Stimulated activated CD8-positive, alpha-beta memory T cell treated with anti-CD3 and anti-CD28 coated beads, Interleukin-12 subunit alpha, Interleukin-12 subunit beta, amount 100 ng/mL, for 1 hour (primary cell): ENCODE results near the gene OCSTAMP.
A peak's percentile ranks its signal among the peaks of the same experiment; 100 is the strongest.

ENCODE experiments used
- DNase-seq: peaks from one replicate; pipeline ENCODE4 v3.0.0-alpha.2; 2020; ENCODE audit warnings: low read depth

OCSTAMP gene

DNA sequence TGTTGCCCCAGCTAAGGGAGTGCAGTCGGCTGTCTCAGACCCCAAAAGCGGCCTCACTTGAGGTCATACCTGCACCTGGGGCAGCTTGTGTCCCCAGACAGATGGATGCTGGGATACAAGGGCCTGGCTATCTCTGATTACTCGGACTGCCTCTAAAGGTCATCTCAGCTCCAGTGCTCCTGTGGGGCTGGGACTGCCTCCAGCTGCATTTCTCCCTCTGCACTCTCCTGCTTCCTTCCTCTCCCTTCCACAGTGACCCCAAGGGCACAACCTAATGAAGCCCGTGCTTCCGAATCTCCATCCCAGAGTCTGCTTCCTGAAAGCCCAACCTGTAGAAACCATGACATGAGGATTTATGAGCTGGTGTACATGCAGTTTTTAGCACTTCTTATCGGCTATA, 22.8 kb upstream of the OCSTAMP start:
- DNase-seq = no peak

DNA sequence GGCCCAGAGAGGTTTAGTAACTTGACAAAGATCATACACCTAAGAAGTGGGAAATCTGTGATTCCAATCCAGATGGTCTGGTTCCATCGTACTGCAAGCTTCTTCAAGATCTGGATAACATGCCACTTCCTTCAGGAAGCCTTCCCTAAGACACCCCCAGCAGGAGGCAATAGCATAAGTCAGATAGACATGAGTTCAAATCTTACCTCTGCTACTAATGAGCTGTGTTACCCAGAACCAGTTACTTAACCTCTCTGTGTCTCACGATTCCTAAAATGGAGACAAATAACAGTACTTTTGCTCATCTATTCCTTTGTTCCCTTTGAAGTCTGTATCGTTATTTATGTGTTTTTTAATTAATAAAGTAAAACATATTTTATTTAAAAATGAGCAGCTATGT, 22.3 kb upstream of the OCSTAMP start:
- no peak for DNase-seq

DNA sequence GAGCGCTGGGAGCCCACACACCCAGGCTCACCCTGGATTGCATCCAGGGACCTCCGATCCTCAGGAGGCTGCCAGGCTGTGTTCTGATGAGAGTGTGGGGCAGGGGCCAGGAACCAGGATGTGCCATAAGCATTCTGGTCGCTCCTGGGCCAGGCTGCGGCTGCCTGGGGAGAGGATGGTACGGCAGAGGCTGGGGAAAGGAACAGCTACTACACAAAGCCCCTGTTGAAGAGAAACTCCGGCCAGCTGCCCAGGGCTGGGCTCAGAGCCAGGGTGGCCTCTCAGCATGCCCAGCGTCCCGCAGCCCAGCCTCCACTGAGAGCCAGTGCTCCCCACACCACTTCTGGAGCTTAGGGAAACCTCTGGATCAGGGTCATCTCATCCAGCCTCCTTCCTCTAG, 21.7 kb upstream of the OCSTAMP start:
- DNase-seq = no peak

DNA sequence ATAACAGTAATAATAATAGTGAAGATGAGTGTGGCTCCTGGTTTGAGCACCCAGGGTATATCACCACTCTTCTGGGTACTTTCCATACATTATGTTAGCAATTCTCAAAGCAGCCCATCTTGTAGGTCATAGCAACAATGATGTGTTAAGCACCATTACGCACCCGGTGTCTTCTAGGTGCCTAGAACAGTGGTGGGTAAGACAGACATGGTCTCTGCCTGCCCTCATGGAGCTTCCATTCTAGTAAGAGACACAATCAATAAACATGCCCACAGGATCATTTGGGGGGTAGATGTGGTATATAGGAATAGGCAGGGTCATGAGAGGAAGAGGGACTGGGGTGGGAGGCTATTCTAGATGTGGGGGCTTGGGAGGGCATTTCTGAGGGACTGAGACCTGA, 21.0 kb upstream of the OCSTAMP start:
- DNase-seq = no peak

DNA sequence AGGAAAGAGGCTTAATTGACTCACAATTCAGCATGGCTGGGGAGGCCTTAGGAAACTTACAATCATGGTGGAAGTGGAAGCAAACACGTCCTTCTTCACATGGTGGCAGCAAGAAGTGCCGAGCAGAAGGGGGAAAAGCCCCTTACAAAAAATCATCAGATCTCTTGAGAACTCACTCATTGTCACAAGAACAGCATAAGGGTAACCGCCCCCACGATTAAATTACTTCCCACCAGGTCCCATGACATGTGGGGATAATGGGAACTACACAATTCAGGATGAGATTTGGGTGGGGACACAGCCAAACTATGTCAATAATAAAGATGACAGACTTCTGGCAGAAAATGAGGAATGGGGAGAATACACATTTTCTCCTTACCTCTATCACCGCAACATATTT, 20.5 kb upstream of the OCSTAMP start:
- DNase-seq = no peak

DNA sequence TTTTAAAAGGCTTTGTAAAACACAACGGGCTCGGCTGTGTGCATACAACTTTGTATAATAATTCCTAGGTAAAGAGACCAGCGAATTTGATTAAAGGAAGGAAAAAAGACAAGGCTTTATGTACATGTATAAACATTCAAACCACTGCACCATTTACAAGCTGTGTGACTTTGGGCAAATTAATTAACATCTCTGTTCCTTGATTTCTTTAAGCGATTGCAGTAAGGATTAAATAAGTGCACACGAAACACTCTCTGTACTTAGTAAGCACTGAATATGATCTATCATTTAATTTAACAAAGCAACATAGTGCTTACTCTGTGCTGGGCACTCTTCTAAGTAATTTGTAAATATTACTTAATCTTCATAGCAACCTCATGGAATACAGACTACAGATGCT, 19.5 kb upstream of the OCSTAMP start:
- no peak for DNase-seq

DNA sequence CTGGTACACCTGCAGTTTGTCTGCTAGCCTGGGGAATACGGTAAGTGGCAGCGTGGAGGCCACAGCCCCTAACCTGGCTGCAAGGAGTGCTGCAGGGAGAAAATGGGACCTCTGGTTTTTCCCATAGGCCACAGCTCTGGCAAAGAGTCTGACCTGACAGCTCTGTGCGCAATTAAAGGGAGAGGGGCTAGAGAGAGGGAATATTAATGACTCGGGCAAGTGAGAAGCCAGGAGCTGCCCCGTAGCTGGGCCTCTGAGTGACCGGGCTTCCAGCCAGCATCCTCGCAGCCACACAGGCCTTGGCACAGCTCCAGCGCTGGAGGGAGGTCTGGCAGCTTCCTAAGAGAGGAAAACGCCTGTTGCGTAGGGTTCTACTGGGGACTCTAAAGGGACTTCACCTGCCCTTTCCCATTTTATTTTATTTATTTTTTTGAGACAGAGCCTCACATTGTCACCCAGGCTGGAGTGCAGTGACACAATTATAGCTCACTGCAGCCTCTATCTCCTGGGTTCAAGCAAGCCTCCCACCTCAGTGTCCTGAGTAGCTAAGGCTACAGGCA, 18.2 kb upstream of the OCSTAMP start:
- DNase-seq = no peak

DNA sequence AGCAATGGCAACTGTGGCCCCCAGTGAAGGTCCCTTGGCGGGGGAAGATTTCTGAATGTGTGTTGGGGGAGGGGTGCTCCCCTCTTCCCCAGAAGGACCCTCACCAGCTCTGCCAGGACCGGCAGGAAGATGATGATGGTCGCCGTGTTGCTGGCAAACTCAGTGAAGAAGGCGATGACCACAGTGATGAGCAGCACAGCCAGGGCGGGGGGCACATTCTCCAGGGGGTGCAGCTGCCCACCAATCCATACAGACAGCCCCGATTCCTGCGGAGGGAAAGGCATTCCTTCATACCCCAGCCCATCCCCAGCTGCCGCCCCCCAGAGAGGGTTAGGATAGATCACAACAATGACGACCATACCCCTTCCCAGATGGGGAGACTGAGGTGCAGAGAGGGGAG, 15.7 kb upstream of the OCSTAMP start:
- DNase-seq = no peak

DNA sequence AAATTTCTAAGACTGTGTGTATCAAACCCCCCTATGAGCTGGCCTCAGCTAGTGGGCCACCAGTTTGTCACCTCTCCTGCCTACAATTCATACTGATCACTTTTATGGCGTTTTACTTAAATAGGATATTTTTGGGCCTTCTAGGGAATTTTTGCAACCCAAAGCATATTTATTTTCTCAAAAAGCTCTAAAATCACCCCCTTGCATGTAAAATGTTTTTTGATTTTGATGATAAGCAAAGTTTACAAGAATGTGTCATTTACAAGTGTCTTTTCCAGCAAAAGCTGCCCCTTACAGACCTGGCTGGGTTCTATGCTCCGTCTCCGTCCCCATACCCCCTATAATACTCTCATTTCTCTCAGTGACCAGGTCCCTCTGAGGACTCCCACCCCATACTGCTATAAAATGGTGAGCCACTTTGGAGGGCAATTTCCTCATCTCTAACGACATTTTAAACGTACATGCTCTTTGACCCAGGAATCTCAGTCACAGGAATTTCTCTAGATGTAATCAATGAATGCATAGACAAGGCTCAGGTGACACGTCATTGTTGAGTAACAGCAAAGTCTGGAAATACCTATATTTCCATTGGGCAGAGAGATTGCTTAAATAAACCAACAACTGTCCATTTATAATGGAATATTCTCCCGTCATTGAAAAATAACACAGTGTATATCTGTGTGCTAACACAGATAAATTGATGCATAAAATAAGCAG, 13.9 kb upstream of the OCSTAMP start:
- DNase-seq = no peak

DNA sequence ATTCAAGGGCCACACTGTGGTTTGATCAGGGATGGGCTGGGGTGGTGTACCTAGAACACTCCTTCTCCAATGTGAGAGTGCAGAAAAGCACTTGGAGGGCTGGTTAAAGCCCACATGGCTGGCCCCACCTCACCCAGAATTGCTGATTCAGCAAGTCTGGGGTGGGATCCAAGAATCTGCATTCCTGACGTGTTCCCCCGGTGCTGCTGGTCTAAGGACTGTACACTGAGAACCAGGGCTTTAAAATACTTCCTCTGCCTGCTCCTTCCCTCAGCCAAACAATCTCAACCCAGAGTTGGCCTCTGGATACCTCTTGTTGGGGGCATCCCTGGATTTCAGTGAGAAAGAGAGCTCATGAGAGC, 13.4 kb upstream of the OCSTAMP start:
- no peak for DNase-seq

DNA sequence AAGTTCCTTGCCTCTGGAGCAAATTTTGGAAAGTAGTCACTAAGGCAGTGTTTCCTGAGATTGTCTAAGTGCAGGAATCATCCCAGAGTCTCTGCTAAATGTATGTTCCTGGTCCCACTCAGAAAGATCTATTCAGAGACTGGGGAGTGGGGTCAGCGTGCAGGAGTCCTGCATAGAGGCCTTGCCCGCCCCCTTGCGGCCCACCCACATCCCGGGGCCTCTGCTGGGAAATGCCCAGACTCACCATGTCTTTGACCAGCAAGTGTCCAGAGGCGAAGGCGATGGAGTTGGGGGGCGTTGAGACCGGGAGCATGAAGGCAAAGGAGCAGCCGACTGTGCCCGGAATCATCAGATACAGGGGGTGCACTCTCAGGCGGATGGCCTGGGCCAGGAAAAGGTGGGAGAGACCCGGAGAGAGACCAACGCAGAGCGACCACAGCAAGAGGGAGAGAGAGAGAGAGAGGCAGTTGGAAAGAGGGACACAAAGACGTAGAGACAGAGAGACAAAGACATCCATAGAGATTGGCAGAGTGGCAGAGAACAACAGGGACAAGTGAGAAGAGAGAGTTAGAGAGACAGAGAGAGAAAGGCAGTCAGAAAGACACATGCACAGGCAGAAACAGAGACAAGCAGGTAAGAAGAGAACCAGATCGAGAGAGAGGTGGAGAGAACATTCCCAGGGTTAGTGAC, 12.9 kb upstream of the OCSTAMP start:
- DNase-seq = no peak

DNA sequence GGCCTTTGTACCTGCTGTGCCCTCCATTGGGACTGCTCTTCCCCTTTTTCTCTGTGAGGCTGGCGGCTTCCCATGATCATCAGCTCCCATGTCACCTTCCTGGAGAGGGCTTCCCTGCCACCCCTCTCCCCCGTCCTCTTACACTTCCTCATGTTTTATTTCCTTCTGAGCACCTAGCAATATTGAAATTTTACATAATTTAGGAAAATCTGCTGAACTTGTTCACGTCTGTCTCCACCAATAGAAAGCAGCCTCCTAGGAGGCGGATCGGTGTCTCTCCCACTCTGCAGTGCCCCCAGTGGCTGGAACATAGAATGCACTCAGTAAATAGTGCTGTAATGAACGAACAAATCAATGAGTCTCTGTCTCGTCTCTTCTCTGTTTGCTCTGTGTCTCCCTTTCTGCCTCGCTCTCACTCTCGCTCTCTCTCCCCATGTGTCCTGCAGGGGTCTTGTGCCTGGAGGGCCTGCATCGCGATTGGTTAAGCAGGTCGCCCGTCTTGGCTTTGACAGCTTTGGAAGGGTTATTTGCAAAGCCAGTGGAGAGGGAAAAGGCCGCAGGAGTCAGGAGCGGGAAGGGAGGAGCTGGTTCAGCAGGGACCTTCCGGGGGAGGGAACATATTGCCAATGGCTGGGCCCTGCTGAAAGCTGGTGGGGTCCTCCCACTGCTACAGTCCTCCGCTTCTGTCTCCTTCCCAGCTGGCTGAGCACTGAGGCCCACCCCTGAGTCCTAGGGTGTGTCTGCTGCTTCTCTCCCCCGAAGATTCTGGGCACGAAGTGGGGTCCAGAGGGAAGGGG, 12.1 kb upstream of the OCSTAMP start:
- peak; percentile 47 for DNase-seq

DNA sequence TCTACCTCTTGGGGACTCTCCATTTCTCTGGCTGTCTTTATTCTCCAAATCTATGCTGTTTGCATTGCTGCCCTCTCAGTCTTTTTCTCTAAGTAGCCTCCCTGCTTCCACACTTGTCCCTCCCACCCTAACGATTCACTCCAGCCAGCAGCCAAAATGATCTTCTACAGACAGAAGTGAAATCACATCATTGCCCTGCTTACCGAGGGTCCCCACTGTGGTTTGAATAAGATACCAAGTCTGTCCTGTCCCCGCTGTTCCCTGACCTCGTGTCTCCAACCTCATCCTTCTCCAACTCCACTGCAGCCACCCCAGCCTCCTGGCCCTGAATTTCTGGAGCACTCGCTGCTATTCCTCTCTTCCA, 11.5 kb upstream of the OCSTAMP start:
- no peak for DNase-seq

DNA sequence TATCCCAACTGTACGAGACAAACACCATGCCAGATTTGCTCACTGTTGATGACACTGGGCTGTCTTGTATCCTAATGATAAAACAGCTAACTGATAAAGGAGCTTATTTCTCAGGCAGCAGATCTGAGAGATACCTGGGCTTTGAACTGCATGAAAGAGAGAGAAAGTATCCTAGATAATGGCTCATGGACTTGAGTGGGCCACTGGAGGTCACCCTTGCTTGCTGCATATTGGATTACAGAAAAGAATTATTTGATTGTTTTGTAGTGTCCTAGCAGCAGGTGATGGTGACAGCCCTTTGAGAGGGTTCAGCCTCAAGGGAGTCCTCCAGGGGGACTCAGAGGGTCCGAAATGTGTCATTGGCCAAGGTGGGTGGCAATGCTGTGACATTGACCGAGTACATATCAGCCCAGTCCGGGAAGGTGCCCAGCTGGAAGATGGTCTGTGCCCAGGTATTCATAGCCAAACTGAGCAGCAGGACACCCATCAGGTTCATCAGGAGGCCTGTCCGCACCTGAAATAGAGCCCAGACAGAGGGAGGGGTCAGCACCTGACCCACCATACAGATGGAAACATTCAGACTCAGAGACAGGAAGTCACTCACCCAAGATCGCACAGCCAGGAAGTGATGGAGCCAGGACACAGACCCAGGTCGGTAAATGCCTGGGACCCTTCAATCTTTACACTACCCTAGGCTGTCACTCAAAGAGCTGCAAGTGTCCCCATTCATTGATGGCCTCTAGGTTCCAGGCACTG, 9.4 kb upstream of the OCSTAMP start:
- no peak for DNase-seq

DNA sequence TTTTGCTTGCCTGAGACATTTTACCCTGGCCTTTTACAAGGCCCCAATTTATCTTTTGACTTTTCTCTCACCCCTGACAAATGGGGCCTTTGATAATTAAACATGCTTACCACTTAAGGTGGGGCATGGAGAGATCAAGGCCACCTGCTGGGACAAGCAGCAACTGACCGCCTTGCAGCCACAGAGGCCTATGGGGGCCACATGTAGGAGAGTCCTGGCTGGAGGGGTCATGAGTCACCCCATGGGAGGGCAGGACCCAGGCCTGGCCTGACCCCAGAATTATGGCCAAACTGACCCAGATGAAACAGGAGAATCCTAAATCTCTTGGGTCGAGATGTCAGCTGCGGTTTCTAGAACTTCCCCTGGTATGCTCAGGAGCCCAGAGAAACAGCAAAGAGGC, 8.5 kb upstream of the OCSTAMP start:
- no peak for DNase-seq

DNA sequence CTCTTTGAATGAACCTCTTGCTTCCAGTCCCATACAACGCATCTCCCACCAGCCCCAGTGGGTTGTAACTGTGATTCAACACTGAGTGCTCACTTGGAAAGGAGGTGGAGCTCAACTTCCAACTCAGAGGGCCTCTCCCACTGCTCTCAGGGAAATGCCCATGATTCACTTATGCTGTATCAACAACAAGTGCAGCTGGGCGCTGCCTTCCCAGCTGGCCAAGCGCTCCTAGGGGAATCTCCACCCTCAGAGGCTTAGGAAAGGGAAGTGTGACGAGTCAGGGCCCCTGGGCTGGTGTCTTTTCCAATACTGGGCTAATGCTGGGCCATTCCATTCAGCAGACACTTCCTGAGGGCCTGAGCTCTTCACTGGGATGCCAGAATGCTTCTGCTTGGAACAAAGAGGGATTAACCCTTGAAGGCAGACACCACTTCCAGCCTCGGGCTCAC, 8.1 kb upstream of the OCSTAMP start:
- no peak for DNase-seq

DNA sequence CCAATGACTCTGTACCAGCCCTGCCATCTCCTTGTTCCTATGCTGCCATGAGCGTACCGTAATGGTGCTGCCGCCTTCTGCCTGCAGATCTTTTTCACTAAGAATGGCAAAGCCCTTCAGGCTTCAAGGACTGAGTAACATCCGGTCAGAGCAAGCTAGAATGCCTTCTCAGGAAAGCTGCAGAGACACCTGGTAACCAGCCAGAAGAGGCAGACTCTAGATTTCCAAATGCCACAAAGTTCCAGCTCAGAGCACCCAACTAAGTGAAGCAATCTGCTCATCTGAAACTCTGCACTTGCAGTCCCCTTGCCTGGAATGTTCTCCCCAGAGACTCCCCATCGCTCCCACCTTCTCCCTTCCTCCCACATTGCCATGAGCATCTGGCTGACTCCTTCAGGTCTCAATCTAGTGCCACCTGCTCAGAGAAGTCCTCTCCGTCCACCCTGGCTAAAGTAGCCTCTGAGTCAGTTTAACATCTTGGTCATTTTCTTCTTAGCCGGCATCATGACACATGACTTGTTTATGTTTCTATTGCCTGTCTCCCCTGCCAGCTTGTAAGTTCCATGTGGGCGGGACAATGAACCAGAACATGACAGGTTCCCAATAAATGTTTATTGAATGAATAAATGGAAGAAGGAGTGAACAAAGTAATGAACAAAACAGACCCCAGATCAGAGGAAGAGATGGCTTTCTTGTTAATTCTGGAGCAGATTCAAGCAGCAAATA, 6.9 kb upstream of the OCSTAMP start:
- no peak for DNase-seq

DNA sequence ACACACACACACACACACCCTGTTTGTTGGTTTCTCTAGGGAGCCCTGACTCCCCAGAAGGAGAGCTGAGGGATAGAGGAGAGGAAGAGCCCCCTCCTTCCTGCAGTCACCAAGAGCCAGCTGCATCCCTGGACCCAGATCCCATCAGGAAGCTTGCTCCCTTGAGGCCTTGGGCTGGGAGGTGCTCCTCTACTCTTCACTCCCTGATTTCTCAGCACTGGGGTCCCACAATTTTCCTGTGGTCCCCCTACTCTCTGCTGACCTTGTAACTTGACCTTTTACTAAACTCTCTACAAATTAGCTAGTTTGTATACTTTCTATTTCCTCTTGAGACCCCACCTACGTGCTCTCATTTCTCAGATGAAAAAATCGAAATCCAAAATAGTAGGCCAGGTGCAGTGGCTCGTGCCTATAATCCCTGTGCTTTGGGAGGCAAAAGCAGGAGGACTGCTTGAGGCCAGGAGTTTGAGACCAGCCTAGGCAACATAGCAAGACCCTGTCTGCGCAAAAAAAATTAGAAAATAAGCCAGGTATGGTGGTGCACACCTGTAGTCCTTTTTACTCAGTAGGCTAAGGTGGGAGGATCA, 5.0 kb upstream of the OCSTAMP start:
- DNase-seq = no peak

DNA sequence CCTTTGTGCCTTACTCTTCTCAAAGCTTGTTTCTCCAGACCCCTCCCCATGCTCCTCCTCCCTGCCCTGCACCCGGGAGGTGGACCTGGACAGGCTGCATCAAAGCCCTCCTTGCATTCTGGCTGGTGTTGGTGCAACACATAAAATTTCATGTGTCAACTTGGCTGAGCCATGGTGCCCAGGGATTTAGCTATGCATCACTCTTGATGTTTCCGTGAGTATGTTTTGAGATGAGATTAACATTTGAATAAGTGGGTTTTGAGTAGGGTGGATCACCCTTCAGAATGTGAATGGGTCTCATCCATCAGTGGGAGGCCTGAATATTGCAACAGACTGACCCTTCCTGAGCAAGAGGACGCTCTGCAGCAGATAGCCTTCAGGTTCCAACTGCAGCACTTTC, 4.4 kb upstream of the OCSTAMP start:
- no peak for DNase-seq

DNA sequence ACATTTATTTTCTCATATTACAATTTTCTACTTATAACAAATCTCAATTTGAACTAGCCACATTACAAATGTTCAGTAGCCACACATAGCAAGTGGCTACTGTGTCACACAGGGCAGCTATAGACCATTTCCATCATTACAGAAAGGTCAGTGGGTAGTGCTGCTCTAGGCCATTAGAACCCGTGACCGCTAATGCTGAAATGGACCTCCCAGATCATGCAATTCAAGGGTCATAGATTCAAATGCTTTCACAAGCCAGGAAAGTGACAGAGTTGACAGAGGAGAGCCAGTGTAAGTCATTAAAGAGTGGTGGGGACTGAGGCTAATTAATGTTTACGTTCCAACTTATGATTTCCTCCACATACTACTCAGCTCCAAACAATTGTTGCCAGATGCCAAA, 3.5 kb upstream of the OCSTAMP start:
- no peak for DNase-seq
